Epithelial cell of esophagus (primary cell): ENCODE results near the gene HIF3A.

Source experiments
- DNase-seq: peaks from one replicate; pipeline ENCODE4 v3.0.0; 2010; ENCODE audit warnings: low read depth
- H3K4me3 ChIP-seq: 2 replicates; pipeline ENCODE4 v1.5.1; 2011; ENCODE audit warnings: mild to moderate bottlenecking, low read length, control low read depth
- TF ChIP-seq, protein P1 (sequence below): IDR thresholded peaks from 2 replicates; pipeline ENCODE4 v1.5.1; 2011; ENCODE audit warnings: low read depth, mild to moderate bottlenecking, low read length, control low read depth, inconsistent platforms; ENCODE audit not compliant: insufficient read depth; ENCODE audit errors: missing control alignments

The HIF3A gene

GRCh38 chr19:46330319-46330918 lies 33.6 kb downstream of the HIF3A start:
- TF ChIP-seq, protein P1, sequence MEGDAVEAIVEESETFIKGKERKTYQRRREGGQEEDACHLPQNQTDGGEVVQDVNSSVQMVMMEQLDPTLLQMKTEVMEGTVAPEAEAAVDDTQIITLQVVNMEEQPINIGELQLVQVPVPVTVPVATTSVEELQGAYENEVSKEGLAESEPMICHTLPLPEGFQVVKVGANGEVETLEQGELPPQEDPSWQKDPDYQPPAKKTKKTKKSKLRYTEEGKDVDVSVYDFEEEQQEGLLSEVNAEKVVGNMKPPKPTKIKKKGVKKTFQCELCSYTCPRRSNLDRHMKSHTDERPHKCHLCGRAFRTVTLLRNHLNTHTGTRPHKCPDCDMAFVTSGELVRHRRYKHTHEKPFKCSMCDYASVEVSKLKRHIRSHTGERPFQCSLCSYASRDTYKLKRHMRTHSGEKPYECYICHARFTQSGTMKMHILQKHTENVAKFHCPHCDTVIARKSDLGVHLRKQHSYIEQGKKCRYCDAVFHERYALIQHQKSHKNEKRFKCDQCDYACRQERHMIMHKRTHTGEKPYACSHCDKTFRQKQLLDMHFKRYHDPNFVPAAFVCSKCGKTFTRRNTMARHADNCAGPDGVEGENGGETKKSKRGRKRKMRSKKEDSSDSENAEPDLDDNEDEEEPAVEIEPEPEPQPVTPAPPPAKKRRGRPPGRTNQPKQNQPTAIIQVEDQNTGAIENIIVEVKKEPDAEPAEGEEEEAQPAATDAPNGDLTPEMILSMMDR = no peak
- H3K4me3 ChIP-seq = no peak overlapping the region
- no peak for DNase-seq

DNA sequence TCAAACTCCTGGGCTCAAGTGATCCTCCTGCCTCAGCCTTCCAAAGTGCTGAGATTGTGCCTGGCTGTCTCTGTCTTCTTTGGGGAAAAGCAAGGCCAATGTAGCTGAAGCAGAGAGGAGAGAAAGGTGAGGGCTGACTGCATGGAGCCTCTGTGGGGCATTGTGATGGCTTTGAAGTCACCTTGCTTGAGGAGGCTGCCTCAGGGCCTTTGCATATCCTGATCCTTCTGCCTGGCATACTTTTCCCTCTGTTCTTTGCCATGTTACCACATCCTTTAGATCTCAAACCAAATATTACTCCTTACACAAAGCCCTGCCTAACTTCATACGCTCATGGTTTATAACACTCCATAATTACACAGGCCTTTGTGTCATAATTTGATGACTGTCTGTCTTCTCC lies 40.6 kb downstream of the HIF3A start:
- no peak overlapping the region for H3K4me3 ChIP-seq
- DNase-seq = no peak
- TF ChIP-seq, protein P1 = no peak

GRCh38 chr19:46339446-46339845 lies 42.6 kb downstream of the HIF3A start:
- TF ChIP-seq, protein P1 = no peak
- no peak for DNase-seq
- no peak overlapping the region for H3K4me3 ChIP-seq

DNA sequence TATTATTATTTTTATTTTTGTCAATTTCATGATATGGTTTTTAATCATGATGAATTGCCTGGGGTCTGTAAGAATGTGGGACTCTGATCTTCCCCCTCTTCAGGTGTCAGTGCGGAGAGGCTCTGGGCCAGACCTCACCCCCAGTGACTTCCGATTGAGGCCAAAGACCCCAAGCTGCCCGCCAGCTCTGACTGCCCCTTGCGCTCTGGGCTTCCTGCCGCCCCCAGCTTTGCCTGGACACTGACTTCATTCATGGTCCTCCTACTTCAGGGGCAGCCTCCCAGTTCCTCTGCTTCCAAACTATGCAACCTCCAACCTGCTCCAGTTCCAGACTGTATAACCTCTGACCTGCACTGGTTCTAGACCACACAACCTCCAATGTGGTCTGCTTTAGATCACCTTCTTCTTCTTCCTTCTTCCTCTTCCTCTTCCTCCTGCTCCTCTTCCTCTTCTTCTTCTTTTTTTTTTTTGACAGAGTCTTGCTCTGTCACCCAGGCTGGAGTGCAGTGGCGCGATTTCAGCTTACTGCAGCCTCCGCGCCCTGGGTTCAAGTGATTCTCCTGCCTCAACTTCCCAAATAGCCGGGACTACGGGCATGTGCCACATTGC lies 43.3 kb downstream of the HIF3A start:
- DNase-seq = no peak
- TF ChIP-seq, protein P1 = no peak
- no peak overlapping the region for H3K4me3 ChIP-seq

GRCh38 chr19:46341937-46342336 lies 45.1 kb downstream of the HIF3A start:
- no peak overlapping the region for H3K4me3 ChIP-seq
- no peak for DNase-seq
- TF ChIP-seq, protein P1 = no peak

DNA sequence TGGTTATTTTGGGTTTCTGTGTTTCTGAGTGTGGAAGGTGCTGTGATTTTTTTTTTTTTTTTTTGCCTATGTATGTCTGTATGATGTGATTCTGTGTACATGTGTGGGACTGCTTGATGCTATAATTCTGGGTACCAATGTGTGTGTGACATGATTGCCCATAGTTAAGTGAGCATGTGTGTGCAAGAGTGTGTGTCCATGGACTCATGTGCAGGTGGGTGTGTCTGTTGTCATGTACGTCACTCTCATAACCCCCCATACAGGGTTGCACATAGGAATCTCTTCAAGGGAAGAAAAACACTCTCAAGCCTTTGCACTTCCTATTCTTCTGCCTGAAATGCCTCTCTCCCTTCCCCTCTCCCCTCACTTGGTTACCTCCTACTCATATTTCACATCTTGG lies 47.5 kb downstream of the HIF3A start:
- no peak for DNase-seq
- H3K4me3 ChIP-seq = no peak overlapping the region
- TF ChIP-seq, protein P1 = no peak

GRCh38 chr19:46345157-46345556 lies 48.3 kb downstream of the HIF3A start:
- no peak for DNase-seq
- TF ChIP-seq, protein P1 = no peak
- no peak overlapping the region for H3K4me3 ChIP-seq
